Measurements from ENCODE around the gene ETF1. TPM values are rescaled to one million over a fixed set of nuclear protein-coding genes. Genes with fewer than 3 reads are reported as not detected.
A peak's percentile ranks its signal among the peaks of the same experiment; 100 is the strongest.

ETF1 gene
- total RNA-seq, 4 donors from 2014 or later: 65.2 to 132 (median 103) TPM

- TF ChIP-seq POLR2A (IDR thresholded peaks at IDR 0.05) (peak in 1 of 4 donors; percentile 9), CTCF (IDR thresholded peaks at IDR 0.05) (no peak)
- H3K4me1 ChIP-seq: peaks cover 23 to 82% (median 41%) of the 10 kb centered on the region in 3 donors
- peak overlapping the region; percentile 43 to 75 (median 63) for H3K4me3 ChIP-seq
- no peaks in the 10 kb centered on the region for H3K9me3 ChIP-seq
- DNase-seq: no peak
- 21 to 25% methylated on average over 8 to 9 of the region's 10 CpGs for WGBS, 2 donors
- peak overlapping the region; percentile 84 to 95 (median 92) for H3K27ac ChIP-seq
- peaks cover 0 to 54% (median 0%) of the 10 kb centered on the region in 4 donors for H3K27me3 ChIP-seq
- intact Hi-C loops (cut with DNase I): no loop called here
- H3K36me3 ChIP-seq: no peaks in the 10 kb centered on the region
Observed at GRCh38 chr5:138492560-138493045, 50.4 kb downstream of the ETF1 start.

GRCh38 chr5:138491669-138492559, 51.1 kb downstream of the ETF1 start:
- intact Hi-C loops (cut with DNase I): no loop called here
- no peaks in the 10 kb centered on the region for H3K36me3 ChIP-seq

GRCh38 chr5:138491284-138491648, 51.8 kb downstream of the ETF1 start:
- TF ChIP-seq CTCF (IDR thresholded peaks at IDR 0.05) (no peak), POLR2A (IDR thresholded peaks at IDR 0.05) (no peak)
- WGBS, 2 donors: 19% methylated on average over 8 of the region's 11 CpGs; no CpG with 5 or more reads in 1 of the 2 donors
- Histone ChIP-seq H3K27me3 (peaks cover 0 to 54% (median 0%) of the 10 kb centered on the region in 4 donors), H3K4me3 (peak overlapping the region; percentile 43 to 75 (median 63)), H3K36me3 (no peaks in the 10 kb centered on the region), H3K4me1 (peaks cover 23 to 90% (median 41%) of the 10 kb centered on the region in 3 donors), H3K9me3 (no peaks in the 10 kb centered on the region), H3K27ac (peak overlapping the region; percentile 47 to 93 (median 86))
- intact Hi-C loops (cut with DNase I): no loop called here
- no peak for DNase-seq

More at GRCh38 chr5:138491669-138492559, 51.1 kb downstream of the ETF1 start:
- no peaks in the 10 kb centered on the region for H3K9me3 ChIP-seq
- peaks cover 23 to 89% (median 41%) of the 10 kb centered on the region in 3 donors for H3K4me1 ChIP-seq
- H3K4me3 ChIP-seq: peak overlapping the region; percentile 43 to 75 (median 63)
- peak; percentile 56 for DNase-seq
- 1 to 4% methylated on average over 4 to 13 of the region's 93 CpGs for WGBS, 2 donors
- peak in 1 of 6 experiments; percentile 6 for TF ChIP-seq CTCF (IDR thresholded peaks at IDR 0.05)
- TF ChIP-seq POLR2A (IDR thresholded peaks at IDR 0.05): peak in 2 of 4 donors; percentile 22 to 71
- peaks cover 0 to 54% (median 0%) of the 10 kb centered on the region in 4 donors for H3K27me3 ChIP-seq
- H3K27ac ChIP-seq: peak overlapping the region; percentile 84 to 95 (median 92)

- H3K27me3 ChIP-seq: peaks cover 0 to 54% (median 0%) of the 10 kb centered on the region in 4 donors
- no peak for TF ChIP-seq CTCF (IDR thresholded peaks at IDR 0.05)
- no peak for TF ChIP-seq POLR2A (IDR thresholded peaks at IDR 0.05)
- DNase-seq: no peak
- peaks cover 23 to 89% (median 41%) of the 10 kb centered on the region in 3 donors for H3K4me1 ChIP-seq
- H3K27ac ChIP-seq: peak overlapping the region in 3 of 4 donors; percentile 83 to 93 (median 90)
- no peaks in the 10 kb centered on the region for H3K36me3 ChIP-seq
- peak overlapping the region in 2 of 4 donors; percentile 65 to 75 for H3K4me3 ChIP-seq
- WGBS, 2 donors: 60 to 61% methylated on average over 8 to 9 of the region's 12 CpGs
- intact Hi-C loops (cut with DNase I): no loop called here
- no peaks in the 10 kb centered on the region for H3K9me3 ChIP-seq
Observed at GRCh38 chr5:138490648-138491283, 52.3 kb downstream of the ETF1 start.
